GM19240 (cell line): Measurements from ENCODE around the gene HOXB8.

Experiments used
- DNase-seq: peaks from one replicate; pipeline ENCODE4 v3.0.0; 2011; ENCODE audit warnings: low spot score; ENCODE audit not compliant: insufficient read length

HOXB8 gene

DNA sequence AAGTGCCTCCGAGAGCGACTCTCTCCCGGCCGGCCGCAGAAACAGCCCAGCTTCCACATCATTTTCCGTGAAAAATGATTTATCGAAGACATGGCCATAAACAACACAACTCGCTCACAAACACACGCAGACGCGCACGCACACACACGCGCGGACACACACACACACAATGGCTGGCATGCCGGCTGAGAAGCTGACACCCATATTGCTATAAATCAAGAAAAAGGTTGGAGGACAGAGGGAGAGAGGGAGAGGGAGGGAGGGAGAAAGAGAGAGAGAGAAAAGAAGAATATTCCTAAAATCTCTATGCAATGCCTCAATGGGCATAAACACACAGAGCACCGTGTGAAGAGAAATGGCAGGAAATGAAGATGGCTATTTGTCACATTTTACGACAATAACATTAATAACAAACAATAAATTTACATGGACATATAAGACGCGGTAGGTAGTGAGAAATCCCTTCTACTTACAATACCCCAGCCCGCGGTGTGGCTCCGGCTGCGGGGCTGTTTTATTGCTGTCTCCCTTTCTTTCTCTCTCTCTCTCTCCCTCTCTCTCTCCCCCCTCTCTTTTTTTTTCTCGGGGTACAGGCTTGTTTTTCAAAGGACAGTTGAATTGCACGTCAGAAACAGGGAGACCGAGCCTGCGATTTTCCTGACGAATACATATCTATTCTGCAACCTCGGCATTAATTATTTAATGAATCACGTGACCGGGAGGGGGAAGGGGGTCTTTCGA lies 46.4 kb downstream of the HOXB8 start:
- no peak for DNase-seq

GRCh38 chr17:48567646-48568354 lies 47.3 kb downstream of the HOXB8 start:
- no peak for DNase-seq

DNA sequence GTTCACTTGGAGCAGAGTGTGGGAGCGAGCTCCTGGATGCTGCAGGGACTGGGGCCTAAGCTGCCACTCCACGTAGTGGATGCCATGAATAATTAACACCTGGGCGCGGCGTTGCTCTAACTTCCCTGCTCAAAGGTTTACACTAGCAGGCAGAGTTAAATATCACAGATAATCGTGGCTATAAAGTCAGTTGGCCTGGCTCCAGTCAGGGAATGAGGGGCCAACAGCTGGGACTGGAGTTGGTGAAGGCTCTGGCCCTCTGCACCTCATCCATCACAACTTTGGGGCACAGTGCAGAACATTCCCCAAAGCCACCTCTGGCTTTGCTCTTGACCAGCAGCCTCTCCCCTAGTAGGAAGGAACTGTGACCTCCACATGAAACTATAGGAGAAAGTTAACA lies 47.9 kb downstream of the HOXB8 start:
- no peak for DNase-seq

DNA sequence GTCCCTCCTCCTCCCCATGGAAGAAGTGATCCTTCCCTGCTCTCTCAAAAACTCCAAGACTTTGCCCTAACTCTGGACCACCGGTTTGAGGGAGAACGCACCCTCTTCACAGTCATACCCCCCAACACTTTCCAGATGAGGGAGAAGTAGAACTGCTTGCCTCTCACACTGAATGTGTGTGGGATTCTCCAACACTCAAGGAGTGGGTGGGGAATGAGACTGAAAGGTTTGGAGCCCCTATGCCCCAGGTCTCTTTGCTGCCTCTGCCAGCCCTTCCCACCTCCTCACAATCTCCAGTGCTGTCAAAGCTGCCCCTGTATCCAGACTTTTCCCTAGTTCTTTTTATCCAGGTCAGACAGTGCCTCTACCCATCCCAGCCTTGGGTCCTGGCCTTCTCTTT lies 48.4 kb downstream of the HOXB8 start:
- DNase-seq: no peak

- no peak for DNase-seq
Observed at GRCh38 chr17:48565925-48566710, 49.0 kb downstream of the HOXB8 start.

GRCh38 chr17:48565022-48565554 lies 50.0 kb downstream of the HOXB8 start:
- DNase-seq: no peak

- no peak for DNase-seq
Observed at GRCh38 chr17:48564188-48565021, 50.7 kb downstream of the HOXB8 start.

GRCh38 chr17:48563867-48564187 lies 51.3 kb downstream of the HOXB8 start:
- no peak for DNase-seq

- DNase-seq: no peak
Observed at GRCh38 chr17:48563385-48563838, 51.7 kb downstream of the HOXB8 start.

- DNase-seq: no peak
Observed at GRCh38 chr17:48562934-48563333, 52.2 kb downstream of the HOXB8 start.
